GM21515 (cell line): ENCODE results near the gene ADAMTS17.

ENCODE experiments used
- ATAC-seq: cut with Tn5 transposase; IDR thresholded peaks from one replicate; pipeline ENCODE4 v1.9.1; 2021; ENCODE audit not compliant: unreplicated experiment

The ADAMTS17 gene

DNA sequence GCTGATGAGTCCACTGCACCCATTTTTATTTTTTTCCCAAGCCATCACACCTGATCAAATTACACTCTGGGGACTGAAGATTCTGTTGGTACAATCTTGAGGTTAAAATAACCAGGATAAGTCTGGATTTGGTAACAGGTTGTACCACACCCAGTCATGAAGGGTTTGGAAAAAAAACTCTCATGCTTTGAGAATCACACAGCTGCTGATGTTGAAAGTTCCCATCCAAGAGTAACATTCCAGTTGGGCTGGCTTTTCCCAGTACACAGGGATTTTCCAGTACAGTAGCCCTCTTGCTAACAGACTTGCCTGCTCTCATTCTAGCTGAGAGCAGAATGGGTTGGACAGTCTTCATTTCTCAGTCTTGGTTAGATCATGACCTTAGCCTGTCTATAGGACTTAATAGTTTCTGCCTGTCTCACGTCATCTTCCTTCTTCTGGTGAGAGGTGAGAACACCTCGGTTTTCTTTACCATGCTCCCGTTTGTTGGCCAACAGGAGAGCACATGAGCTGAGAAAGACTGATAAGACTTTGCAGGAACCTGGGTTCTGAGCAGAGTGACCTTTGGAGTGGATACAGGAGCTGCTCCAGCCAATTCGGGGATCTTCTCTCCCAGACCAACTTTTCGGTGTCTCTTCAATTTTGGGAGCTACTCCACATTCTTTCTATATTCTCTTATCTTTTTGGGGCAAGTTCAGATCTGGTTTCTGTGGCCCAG, 308.5 kb downstream of the ADAMTS17 start:
- no peak for ATAC-seq

DNA sequence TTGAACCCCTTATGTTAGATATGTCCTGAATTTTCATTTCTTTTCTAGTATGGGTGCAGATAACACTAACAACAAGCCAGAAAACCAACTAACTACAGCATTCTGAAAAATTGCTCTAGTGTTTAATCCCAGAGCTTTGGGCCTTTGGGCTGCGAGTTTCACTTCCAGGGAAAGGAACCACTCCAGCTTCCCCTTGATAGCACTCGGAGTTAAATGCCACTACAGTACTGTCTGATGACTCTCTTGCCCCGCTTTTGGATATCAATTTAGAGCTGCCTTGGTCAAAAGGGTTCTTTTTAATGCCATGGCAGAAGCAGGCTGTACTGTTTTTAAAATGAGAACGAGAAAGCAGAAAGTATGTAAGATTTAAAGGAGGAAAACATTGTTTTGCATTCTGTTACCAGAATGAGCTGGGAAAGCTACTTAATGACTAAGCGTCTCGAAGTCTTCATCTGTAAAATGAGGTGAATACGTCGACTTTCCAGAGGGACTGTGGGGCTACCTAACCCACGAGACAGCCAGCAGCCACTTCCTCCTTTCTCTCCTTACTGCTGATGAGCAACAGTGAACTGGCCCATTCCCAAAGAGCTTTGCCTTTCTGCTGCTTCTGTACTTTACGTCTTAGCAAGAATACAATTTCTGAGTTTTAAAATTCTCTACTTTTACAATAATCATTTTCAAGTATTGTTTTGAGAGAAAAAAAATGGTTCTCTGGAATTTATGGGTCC, 309.3 kb downstream of the ADAMTS17 start:
- no peak for ATAC-seq

DNA sequence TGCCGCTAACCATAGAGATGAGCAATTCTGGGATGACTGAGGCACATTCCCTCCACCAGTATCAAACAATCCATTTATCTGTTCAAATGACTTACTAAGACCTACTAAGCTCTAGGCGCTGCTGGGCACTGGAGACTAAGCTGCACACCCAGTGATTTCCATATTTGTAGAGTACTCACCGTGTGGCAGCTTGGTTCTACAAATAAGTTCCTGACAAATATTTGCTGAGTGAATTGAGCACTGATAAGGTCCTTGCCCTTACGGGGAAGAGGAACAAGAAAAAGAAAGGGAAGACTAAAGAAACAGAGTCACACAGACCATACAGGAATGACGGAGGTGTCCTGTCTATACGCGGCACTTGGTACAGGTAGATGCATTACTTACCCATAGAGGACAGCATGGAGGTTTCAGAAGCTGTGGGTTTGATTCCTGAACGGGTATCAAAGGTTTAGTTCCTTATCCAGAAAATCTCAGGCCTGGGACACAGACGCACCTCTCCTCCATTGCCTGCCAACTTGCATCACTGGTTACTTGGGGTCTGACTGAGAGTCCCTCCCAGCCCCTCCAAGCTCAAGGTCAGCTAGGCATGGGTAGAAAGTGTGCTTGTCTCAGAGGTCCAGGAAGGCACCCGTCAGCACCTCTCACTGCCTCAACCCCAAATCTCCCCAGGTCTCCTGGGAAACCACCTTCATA, 310.0 kb downstream of the ADAMTS17 start:
- ATAC-seq: no peak

DNA sequence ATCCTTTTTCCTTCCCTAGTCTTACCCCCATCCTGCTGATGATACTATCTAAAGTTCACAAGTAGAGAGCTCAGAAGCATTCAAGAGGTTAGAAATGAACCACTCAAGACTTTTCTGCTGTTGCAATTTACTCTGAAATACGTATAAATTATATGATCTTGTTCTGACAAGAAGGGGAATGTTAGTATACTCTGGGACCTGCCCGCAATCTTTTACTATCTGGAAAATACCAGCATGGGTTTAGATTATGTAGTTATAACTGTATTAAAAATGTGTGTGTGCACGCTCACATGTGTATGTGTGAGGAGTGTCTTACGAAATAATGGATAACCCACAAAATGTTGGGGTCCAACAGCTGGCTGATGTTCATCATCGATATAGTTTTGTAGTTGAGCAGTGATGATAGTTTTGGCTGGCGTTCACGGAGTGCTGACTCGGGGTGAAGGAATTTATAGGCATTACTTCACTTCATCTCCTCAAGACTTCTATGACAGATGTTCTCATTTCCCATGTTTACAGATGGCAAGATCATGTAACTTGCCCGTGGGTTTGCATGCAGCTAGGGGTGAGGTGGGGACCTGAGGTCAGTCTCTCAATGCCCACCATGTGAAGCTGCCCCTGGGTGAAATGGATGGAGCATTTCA, 311.1 kb downstream of the ADAMTS17 start:
- no peak for ATAC-seq

DNA sequence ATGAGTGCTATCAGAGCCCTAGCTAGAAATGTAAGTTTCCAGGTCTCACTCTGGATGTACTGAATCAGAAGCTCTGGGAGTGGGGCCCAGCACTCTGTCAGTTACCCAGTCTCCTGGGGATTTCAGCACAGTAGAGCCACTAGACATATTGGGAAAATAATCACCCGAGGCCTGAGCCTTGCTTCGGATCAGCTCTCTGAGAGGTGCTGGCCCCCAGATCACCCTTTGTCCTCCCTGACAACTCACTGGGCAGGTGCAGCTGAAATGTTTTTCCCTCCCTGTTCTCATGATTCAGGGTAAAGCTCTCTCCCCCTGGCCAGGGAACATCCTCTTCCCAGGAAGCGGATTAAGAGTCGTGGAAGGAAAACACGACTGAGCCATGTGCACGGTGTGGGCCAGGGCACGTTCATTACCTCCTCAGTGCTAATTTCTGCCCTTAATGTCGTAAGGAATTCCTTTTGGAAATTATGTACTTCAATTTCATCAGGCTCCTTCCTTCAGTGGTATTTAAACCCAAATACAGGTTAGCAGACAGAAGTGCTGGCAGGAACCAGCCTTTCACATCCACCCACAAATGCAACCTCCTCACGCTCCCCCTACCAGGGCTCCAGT, 311.8 kb downstream of the ADAMTS17 start:
- ATAC-seq: no peak

DNA sequence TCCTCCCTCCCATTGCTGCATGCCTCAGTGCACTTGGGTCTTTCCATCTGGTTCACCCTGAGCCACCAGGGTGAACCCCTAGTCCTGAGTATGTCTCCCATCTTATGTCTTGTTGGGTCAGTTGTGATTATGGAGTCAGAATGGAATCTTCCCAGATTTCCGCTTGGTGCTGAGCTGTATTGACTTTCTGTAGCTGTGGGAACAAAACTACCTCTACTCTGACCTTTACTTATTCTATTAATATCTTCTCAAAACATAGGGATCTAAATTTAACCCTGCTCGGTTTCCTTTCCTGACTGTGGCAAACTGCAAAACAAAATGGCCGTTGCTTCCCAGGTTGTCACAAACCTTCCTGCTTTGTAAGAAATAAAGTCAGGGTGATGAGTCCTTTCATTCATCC, 312.7 kb downstream of the ADAMTS17 start:
- no peak for ATAC-seq

DNA sequence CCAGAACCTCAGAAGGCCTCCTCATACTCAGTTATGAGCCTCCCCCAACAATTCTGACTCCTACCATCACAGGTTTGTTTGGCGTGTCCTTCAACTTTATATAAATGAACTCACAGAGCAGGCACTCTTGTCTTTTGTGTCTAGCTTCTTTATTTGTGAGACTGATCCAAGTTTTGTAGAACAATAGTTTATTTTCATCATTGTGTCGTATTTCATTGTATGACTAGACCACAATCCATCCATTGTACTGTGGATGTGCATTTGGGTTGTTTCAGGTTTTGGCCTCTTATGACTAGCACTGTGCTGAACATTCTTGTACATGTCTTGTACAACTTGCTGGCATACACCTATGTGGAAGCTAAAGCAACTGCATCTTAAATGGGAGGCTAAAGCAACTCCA, 315.7 kb downstream of the ADAMTS17 start:
- no peak for ATAC-seq

DNA sequence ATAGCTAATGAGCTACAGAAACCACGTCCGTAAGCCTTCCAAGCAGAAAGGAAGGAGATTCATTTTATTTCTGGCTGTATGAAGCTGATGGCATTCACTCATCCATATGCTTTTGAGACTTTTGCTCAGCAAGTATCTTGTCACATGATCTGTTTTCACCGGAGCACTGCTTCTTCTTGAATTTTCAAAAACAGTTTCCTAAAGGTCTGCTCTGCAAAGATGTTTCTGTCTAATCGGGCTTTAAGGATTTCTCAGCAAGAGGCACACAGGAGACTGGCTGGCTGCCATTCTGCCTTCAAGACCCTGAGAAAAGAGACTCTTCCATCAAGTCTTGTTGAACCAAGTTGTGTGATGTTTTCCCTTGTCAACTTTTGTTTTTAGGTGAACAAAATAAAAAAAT, 319.0 kb downstream of the ADAMTS17 start:
- no peak for ATAC-seq

DNA sequence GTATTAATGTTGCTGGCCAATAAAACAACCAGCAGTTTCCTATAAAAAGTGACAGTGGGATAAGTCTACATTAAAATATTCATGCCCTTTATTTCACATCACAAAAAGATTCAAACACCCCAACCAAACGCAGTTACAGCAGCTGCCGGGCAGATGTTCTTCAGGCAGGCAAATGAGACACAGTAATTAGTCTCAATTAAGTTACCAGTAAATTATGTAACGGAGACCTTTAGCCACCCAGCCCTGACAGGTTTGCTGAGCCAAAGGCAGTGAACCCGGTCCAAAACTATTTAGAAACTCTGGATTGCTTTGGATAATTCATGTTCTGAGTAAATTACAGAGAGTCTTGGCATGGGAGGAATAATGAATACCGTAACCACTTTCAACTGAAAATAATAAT, 319.4 kb downstream of the ADAMTS17 start:
- ATAC-seq: no peak

DNA sequence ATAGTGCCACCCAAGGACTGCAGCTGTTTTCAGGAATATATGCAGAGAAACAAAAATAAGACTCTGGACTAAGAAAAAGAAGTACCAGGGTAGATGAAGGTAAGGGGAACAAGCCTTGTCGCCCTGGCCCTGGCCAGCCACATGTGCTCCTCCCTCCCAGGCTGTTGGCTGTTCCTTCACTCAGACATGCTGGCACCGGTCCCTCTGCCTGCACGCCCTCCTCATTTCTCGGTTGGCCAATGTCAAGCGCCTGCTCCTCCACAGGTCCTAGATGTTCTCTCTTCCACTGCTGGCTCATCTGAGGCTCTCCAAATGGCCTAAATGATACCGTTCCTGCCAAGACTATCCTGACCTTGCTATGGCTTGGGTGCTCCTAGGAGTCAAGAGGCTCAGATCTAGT, 320.1 kb downstream of the ADAMTS17 start:
- no peak for ATAC-seq

DNA sequence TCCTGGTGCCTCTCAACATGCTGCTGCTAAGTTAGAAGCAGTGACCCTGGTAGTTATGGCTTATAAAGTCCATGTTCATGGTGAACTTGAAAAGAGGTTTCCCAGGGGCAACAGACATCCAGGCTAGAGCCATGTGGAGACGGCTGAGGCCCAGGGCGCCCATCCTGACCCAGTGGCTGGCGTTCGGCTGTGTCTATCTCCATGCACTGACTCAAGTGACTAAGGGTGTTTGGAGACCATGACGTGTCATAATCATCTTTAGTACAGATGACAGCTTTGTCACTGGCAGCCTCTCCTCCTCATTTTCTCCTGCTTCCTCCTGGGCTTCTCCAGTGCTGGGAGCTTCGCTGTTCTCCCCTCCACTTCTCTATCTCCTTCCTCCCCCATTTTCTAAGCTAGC, 321.2 kb downstream of the ADAMTS17 start:
- no peak for ATAC-seq

DNA sequence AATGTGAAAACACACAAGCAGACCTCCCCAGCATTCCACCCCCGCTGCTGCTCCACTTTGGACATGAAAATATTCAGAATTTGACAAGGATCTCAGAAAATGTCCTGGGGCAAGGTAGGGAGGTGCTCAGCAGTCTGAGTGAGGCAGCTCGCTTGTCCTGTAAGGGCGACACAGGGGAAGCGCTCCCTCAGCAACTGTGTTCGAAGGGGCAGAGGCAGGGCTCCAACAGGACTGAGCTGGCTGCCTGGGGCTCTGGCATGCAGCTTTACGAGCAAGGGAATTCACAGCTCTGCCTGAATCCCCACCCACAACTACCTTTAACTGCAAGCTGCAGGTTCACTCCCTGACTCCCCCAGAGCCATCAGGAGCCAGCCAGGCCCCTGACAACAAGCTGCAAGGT, 321.6 kb downstream of the ADAMTS17 start:
- ATAC-seq: no peak

DNA sequence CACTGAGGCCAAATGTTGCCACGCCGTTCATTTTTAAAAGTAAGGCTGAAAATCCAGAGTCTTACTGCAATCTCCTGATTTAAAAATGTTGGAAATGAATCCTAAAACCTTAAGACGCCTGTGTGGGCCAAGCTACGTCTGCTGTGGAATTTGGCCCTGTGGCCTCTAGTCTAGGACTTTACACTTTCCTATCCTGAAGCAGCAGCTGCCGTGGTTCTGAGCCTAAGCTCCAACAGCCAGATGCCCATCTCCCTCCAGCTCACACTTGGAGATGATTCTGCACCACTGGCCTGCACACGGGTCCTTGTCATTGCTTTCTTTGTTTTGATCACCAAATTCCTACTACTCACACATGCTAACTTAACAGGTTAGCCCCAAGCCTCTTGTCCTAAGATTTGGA, 322.2 kb downstream of the ADAMTS17 start:
- no peak for ATAC-seq

DNA sequence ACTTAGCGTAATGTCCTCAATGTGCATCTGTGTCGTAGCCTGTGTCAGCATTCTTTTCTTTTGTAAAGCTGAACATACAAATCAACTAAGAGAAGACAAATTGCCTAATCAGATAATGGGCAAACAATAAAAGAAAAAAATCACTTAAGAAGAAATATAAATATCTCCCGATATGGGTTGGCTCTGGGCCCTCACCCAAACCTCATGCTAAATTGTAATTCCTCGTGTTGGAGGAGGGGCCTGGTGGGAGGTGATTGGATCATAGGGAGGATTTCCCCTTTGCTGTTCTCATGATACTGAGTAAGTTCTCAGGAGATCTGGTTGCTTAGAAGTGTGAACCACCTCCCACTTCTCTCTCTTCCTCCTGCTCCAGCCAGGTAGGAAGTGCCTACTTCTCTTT, 323.6 kb downstream of the ADAMTS17 start:
- no peak for ATAC-seq

DNA sequence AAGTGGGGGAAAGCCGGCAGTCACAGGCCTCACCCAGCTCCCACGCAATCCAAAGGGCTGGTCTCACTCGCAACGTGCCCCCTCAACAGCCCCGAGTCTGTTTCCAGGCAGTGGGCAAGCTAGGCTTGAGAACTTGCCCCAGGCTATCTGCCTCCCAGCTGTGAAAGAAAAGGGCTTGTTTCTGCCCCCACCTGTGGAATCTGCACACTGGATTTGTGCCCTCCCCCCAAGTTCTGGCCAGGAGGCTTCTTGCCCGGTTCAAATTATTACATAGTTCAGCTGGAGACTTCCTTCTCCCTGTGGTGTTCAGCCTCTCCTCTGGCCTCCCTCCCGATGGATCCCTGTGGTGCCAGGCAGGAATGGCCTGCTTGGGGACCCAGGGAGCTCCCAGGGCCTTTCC, 324.6 kb downstream of the ADAMTS17 start:
- no peak for ATAC-seq

DNA sequence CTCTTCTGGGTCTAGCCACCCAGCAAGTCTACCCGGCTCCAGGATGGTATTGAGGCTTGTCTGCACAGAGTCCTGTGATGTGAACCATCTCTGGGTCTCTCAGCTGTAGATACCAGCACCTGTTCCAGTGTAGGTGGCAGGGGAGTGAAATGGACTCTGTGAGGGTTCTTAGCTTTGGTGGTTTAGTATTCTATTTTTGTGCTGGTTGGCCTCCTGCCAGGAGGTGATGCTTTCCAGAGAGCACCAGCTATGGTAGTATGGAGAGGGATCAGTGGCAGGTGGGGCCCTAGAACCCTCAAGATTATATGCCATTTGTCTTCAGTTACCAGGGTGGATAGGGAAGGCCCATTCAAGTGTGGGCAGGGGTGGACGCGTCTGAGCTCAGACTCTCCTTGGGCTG, 325.1 kb downstream of the ADAMTS17 start:
- no peak for ATAC-seq

DNA sequence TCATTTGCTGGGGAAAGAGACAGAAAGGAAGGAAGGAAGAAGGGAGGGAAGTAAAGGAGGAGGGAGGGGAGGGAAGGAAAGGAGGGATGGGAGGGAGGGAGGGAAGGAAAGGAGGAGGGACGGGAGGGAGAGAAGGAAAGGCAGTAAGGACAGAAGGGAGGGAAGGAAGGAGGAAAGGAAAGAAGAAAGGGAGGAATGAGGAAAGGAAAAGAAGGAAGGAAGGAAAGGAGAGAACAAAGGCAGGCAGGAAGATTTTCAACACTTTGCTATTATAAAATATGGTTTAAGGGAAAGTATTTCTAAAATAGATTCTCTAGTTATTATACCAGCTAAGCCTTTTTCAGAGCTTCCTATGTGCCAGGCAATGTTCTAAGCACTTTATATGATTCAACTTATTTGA, 330.5 kb downstream of the ADAMTS17 start:
- ATAC-seq: no peak

DNA sequence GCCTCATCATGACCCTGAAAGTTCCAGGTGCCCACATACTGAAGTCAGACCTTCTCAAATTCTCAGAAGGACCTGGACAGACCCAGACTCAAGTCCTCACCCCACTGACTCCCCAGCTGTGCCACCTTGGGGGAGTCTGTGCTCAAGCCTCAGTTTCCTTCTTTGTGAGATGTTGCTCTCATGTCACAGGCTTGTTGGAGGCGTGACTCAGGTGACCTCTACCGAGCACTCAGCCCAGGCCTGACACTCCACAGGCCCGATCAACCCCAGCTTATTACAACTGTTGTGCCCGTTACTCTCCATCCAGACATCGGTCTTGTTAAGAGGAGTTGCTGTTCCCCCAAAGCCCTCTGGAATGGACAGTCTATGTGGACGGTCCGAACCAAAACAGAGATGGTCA, 332.4 kb downstream of the ADAMTS17 start:
- no peak for ATAC-seq

DNA sequence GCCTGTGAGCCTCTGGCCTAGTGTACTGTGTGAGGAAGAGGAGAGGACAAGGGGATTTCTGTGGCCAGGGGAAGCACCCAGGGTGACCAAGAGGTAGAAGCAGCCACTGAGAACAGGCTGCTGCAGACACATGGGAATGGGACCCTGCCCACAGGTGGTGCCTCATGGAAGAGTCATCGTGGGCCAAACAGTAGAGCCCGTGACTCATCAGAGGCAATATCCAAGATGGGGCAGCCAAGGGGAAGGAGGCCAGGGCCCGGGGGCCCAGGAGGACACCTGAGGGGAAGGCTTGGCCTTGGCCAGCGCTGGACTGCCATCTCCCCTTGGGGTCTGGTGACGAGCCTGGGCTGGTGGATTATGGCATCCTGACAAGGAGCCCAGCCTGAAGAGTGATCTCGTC, 333.5 kb downstream of the ADAMTS17 start:
- ATAC-seq: no peak

DNA sequence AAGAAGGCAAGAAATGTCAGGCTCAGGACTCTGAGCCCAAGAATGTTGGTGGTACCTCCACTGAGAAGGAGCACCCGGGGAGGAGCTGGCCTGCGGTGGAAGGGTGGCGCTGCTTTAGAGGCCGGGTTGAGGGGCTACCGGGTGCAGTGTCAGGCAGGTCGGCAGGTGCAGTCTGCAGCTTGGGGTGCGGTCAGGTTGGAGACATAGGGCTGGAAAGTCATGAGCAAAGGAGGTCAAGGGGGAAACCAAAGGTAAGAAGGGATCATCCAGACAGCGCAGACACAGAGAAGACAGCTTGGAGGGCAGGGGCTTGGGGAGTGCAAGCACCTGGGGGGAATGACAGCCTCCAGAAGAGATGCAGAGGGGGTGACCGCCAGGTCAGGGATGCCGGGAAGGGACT, 334.2 kb downstream of the ADAMTS17 start:
- no peak for ATAC-seq

DNA sequence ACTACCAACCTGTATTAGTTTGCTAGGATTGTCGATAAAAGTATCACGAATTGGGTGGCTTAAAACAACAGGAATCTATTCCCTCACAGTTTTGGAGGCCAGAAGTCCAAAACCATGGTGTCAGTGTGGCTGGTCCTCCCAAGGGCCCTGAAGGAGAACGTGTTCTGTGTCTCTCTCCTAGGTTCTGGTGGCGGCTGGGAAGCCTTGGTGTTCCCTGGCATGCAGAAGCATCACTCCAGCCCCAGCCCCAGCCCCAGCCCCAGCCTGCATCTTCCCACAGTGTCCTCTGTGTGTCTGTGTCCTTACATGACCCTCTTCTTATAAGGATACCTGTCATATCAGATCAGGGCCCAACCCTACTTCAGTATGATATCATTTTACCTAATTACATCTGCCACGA, 336.1 kb downstream of the ADAMTS17 start:
- ATAC-seq: no peak
